Epithelial cell of esophagus (primary cell): ENCODE data around the gene SEPTIN5.

ENCODE experiments used
- DNase-seq: peaks from one replicate; pipeline ENCODE4 v3.0.0; 2010; ENCODE audit warnings: low read depth
- H3K4me3 ChIP-seq: 2 replicates; pipeline ENCODE4 v1.5.1; 2011; ENCODE audit warnings: mild to moderate bottlenecking, low read length, control low read depth
- TF ChIP-seq, protein P1 (sequence below): IDR thresholded peaks from 2 replicates; pipeline ENCODE4 v1.5.1; 2011; ENCODE audit warnings: low read depth, mild to moderate bottlenecking, low read length, control low read depth, inconsistent platforms; ENCODE audit not compliant: insufficient read depth; ENCODE audit errors: missing control alignments

The SEPTIN5 gene

DNA sequence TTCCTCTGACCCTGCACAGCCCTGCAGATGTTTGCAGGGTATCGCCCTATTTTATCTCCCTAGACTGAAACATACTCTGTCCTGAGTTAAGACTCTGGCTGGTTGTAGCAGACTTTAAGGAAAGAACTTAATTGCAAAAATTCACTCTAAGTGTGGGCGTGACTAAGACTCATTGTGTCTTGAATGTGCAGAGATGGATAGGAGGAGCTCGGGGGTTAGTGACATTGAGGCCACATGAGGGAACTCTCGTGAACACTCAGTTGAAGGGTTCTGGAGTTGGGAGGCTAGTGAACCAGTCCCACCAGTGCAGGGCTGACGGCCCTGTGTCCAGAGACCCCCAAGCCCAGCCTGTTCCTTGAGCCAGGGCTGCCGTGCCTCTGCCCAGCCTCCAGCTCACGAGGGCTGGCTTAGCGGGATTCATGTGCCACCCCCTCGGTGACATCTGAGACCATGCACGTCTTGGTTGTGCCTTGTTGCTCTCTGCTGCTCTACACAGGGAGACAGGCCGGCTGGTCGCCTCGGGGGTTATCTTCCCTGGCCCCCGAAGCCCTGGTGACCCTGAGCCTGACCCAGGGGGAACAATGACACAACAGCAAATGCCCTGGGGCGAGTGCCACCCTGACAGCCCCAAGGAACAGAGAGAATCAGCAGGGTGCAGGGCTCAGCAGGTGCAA, 34.8 kb downstream of the SEPTIN5 start:
- no peak overlapping the region for H3K4me3 ChIP-seq
- TF ChIP-seq, protein P1, sequence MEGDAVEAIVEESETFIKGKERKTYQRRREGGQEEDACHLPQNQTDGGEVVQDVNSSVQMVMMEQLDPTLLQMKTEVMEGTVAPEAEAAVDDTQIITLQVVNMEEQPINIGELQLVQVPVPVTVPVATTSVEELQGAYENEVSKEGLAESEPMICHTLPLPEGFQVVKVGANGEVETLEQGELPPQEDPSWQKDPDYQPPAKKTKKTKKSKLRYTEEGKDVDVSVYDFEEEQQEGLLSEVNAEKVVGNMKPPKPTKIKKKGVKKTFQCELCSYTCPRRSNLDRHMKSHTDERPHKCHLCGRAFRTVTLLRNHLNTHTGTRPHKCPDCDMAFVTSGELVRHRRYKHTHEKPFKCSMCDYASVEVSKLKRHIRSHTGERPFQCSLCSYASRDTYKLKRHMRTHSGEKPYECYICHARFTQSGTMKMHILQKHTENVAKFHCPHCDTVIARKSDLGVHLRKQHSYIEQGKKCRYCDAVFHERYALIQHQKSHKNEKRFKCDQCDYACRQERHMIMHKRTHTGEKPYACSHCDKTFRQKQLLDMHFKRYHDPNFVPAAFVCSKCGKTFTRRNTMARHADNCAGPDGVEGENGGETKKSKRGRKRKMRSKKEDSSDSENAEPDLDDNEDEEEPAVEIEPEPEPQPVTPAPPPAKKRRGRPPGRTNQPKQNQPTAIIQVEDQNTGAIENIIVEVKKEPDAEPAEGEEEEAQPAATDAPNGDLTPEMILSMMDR: no peak
- no peak for DNase-seq

DNA sequence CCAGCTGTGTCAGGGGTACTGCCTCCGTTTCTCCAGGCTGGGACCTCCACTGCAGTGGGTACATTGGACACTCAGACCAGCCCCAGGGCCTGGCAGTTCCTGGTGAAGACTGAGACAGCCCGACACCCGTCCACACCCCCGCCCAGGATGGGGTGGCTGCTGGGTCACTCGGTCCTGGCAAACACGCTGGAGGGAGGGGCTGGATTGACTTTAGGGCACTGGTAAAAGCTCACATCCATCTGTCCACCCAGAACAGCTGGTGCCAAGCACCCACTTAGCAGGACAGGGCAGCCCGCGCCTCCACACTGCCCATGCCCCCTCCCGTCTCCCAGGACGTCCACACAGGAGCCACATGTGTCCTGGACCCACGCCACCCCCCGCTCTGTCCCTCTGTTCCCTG, 35.6 kb downstream of the SEPTIN5 start:
- TF ChIP-seq, protein P1: no peak
- no peak overlapping the region for H3K4me3 ChIP-seq
- no peak for DNase-seq

DNA sequence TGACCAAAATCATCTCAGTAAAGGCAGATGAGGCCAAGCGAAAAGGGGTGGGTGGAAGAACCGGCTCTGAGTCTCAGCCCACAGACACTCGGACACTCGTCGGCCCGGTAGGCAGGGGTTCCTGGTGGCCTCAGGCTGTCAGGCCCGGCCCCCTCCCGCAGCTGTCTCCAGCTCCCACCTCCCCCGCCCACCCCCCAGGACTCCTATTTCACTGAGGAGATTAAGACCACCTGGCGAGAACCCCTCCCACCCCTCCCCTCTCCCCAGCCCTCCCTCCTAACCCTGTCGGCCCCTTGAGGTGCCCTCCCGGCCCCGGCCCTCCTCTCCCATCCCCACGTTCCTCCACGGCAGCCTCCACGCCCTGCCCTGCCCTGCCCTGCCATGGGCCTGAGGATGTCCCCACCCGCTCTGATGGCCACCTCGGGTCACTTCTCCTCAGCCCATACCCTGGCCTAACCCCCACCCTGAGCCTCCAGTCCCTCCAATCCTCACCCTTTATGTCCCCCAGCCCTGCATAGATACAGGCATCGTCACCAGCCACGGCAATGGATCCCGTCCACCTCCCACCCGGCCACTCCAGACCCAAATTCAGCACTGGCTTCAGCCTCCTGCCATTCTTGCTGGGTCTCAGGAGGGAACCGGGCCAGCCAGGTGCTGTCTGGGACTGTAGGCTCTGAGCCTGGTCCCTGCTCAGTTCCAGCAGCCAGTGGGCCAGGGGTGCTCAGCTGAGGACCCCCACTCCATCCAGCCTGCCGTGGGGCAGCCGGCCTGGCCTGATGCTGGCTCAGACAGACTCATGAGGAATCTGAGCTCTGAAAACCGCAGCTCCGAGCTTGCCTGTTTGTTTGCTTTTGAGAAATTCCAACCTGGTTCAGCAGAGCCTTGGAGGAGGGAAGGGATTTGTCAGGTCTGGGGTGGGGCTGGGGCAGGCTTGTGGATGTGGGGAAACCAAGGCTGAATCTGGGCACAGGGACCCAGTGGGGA, 36.5 kb downstream of the SEPTIN5 start:
- no peak overlapping the region for H3K4me3 ChIP-seq
- TF ChIP-seq, protein P1: no peak
- DNase-seq: peak; percentile 72

DNA sequence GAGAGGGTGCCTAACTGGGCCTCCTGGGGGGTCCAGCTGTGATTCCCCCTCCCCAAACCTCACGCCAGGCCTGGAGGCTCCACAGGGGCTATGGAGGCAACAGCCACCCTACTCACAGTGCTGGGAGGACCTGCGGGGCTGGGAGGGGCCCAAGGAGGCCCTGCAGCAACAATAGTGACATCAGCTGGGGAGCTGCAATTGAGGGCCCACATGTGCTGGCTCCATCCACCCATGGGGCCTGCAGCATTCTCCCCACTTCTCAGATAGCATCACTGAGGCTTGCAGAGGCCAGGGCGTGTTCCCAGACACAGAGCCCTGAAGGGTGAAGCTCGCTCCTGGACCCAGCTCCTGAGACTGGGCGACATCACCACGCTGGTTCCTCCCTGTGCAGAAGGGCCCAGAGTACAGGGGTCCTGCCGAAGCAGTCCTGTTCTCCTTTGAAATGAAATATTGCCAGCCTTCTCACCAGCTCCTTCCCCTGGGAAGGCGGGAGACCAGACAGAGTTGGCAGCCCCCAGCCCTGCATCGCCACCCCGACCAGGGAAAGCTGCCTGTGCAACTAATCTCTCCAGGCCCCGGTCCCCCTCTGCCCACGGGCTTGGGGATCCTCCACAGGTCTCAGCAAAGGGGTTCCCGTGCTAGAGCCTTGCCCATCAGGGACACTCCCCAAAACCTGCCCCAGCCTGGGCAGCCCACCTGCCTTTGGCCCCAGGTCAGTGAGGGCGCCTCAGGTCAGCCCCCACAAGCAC, 37.4 kb downstream of the SEPTIN5 start:
- no peak for DNase-seq
- no peak overlapping the region for H3K4me3 ChIP-seq
- TF ChIP-seq, protein P1: no peak

DNA sequence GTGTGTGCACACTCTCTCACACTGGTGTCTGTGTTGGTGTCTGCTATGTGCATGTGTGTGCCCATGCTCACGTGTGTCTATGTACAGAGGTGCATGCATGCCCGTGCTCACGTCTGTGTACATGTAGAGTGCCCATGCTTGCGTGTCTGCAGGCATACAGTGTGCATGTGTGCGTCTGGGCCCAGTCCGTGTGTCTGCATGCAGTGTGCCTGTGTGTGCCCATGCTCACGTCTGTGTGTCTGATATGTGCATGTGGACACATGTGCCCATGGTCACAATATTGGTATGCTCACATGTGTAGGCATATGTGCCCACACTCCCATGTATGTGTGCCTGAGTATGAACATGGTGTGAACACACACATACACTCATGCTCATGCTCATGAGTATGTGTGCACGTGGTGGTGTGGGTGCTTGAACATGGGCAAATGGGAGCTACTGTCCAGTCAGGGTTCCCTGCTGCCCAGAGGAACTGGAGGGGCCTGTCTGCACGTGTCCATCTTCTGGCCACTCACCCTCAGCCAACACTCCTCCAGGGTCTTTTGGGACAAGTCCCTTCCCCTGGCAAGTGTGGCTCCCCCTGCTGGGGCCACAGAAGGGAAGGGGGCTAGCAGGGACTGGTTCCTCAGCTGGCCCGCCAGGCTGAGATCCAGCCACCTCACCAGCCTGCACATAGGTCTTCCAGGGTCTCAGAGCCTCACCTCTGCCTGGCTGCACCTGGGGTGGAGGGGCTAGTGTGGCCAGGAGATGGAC, 39.0 kb downstream of the SEPTIN5 start:
- no peak for DNase-seq
- H3K4me3 ChIP-seq: no peak overlapping the region
- TF ChIP-seq, protein P1: no peak

DNA sequence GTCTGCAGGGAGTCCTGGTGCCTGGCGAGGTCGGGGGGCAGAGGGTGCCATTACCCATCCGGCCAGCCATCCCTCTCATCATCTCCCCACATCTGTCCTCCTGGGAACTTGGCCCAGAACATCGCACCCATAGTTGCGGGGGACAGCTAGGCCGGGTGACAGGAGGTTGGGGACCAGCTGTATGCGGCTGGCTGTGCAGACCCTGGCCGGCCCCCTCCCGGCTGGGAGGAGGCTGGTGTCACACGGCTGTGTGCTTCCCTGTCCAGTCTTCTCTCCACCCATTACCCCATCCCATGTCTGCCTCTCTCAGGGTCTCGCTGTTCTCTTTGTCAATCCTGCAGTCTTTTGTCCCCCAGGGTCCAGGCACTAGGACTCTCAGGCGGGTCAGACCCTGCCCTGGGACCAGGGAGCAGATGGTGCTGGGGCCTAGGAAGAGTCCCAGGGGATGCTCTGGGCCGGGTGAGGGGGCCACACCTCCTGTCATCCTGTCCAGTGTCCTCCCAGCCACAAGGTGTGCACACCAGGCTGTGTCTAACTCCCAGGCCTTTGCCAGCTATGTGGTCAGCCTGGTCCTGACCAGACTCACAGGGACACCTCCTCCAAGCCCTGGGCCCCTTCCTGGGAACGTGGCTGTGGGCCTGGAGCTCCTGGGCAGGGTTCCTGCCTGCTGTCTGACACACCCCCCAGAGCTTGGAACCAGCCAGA, 39.8 kb downstream of the SEPTIN5 start:
- H3K4me3 ChIP-seq: no peak overlapping the region
- TF ChIP-seq, protein P1: no peak
- DNase-seq: no peak
